ENCODE results near the gene DSC1. TPM values are rescaled to one million over a fixed set of nuclear protein-coding genes. Genes with fewer than 3 reads are reported as not detected.

The DSC1 gene
- polyA plus RNA-seq, 1 donor (not counting 4 experiments of a cell fraction or from before 2014, with no cell fraction given) = 11.2 TPM

- Histone ChIP-seq H3K9me1 (ENCODE audit: control insufficient read depth, extremely low read depth, insufficient read depth, low read length) (no peaks in the 10 kb centered on the region), H3K27ac (ENCODE audit: control insufficient read depth, insufficient read depth, low read length) (peak overlapping the region; percentile 73), H3K36me3 (ENCODE audit: control insufficient read depth in 2 of 2, extremely low read depth in 1 of 2, insufficient read depth in 2 of 2, low read length in 2 of 2) (no peaks in the 10 kb centered on the region), H2AFZ (ENCODE audit: control insufficient read depth, low read length) (no peak overlapping the region), H3K79me2 (ENCODE audit: control insufficient read depth, insufficient read depth, low read length) (no peaks in the 10 kb centered on the region), H3K27me3 (ENCODE audit: control insufficient read depth, extremely low read depth, insufficient read depth, low read length) (no peaks in the 10 kb centered on the region), H3K4me3 (ENCODE audit: control insufficient read depth in 2 of 3, extremely low read depth in 1 of 3, insufficient read depth in 2 of 3, low read depth in 1 of 3, low read length in 3 of 3) (peak overlapping the region in 1 of 3 experiments; percentile 23), H3K9ac (ENCODE audit: control insufficient read depth, extremely low read depth, insufficient read depth, low read length) (no peak overlapping the region), H3K4me1 (ENCODE audit: control insufficient read depth, extremely low read depth, insufficient read depth, low read length) (peaks cover 52% of the 10 kb centered on the region), H3K9me3 (ENCODE audit: control insufficient read depth, low read depth, low read length) (no peaks in the 10 kb centered on the region), H3K4me2 (ENCODE audit: control insufficient read depth, extremely low read depth, insufficient read depth, low read depth, low read length) (peak overlapping the region; percentile 77), H4K20me1 (ENCODE audit: control insufficient read depth, extremely low read depth, insufficient read depth, low read length) (no peaks in the 10 kb centered on the region)
- FAIRE-seq (peak; percentile 88), DNase-seq (ENCODE audit: low read depth, low spot score) (no peak)
- TF ChIP-seq EZH2 (IDR thresholded peaks at IDR 0.05; ENCODE audit: low read length) (no peak), CTCF (optimal IDR thresholded peaks at IDR 0.05 in 1 of 3, IDR thresholded peaks at IDR 0.05 in 1 of 3, conservative IDR thresholded peaks at IDR 0.05 in 1 of 3; ENCODE audit: extremely low read depth in 1 of 3, insufficient read depth in 2 of 3, low read length in 3 of 3) (no peak)
- dilution Hi-C loops (cut with MboI; ENCODE audit: extremely low pct_ligation_motif_present, low sequenced_read_pairs) = no loop called here
Observed at GRCh38 chr18:31205273-31205672, 42.6 kb upstream of the DSC1 start.

- Histone ChIP-seq H3K4me1 (ENCODE audit: control insufficient read depth, extremely low read depth, insufficient read depth, low read length) (peaks cover 55% of the 10 kb centered on the region), H3K27ac (ENCODE audit: control insufficient read depth, insufficient read depth, low read length) (peak overlapping the region; percentile 73), H4K20me1 (ENCODE audit: control insufficient read depth, extremely low read depth, insufficient read depth, low read length) (no peaks in the 10 kb centered on the region), H3K9me1 (ENCODE audit: control insufficient read depth, extremely low read depth, insufficient read depth, low read length) (no peaks in the 10 kb centered on the region), H3K9me3 (ENCODE audit: control insufficient read depth, low read depth, low read length) (no peaks in the 10 kb centered on the region), H3K4me3 (ENCODE audit: control insufficient read depth in 2 of 3, extremely low read depth in 1 of 3, insufficient read depth in 2 of 3, low read depth in 1 of 3, low read length in 3 of 3) (peak overlapping the region in 1 of 3 experiments; percentile 23), H3K27me3 (ENCODE audit: control insufficient read depth, extremely low read depth, insufficient read depth, low read length) (no peaks in the 10 kb centered on the region), H3K4me2 (ENCODE audit: control insufficient read depth, extremely low read depth, insufficient read depth, low read depth, low read length) (peak overlapping the region; percentile 77), H3K79me2 (ENCODE audit: control insufficient read depth, insufficient read depth, low read length) (no peaks in the 10 kb centered on the region), H3K36me3 (ENCODE audit: control insufficient read depth in 2 of 2, extremely low read depth in 1 of 2, insufficient read depth in 2 of 2, low read length in 2 of 2) (no peaks in the 10 kb centered on the region), H2AFZ (ENCODE audit: control insufficient read depth, low read length) (peak overlapping the region; percentile 60), H3K9ac (ENCODE audit: control insufficient read depth, extremely low read depth, insufficient read depth, low read length) (peak overlapping the region; percentile 29)
- dilution Hi-C loops (cut with MboI; ENCODE audit: extremely low pct_ligation_motif_present, low sequenced_read_pairs) = no loop called here
- no peak for TF ChIP-seq EZH2 (IDR thresholded peaks at IDR 0.05; ENCODE audit: low read length)
- DNase-seq (ENCODE audit: low read depth, low spot score) (no peak), FAIRE-seq (no peak)
Observed at GRCh38 chr18:31204833-31205232, 42.2 kb upstream of the DSC1 start.

- H3K4me3 ChIP-seq (ENCODE audit: control insufficient read depth in 2 of 3, extremely low read depth in 1 of 3, insufficient read depth in 2 of 3, low read depth in 1 of 3, low read length in 3 of 3) = no peak overlapping the region
- FAIRE-seq (no peak), DNase-seq (ENCODE audit: low read depth, low spot score) (no peak)
- H3K27ac ChIP-seq (ENCODE audit: control insufficient read depth, insufficient read depth, low read length) = peak overlapping the region; percentile 65
- H2AFZ ChIP-seq (ENCODE audit: control insufficient read depth, low read length) = no peak overlapping the region
- H3K9ac ChIP-seq (ENCODE audit: control insufficient read depth, extremely low read depth, insufficient read depth, low read length) = peak overlapping the region; percentile 42
- H3K9me1 ChIP-seq (ENCODE audit: control insufficient read depth, extremely low read depth, insufficient read depth, low read length) = no peaks in the 10 kb centered on the region
- TF ChIP-seq EZH2 (IDR thresholded peaks at IDR 0.05; ENCODE audit: low read length) = no peak
- no peak for TF ChIP-seq CTCF (optimal IDR thresholded peaks at IDR 0.05 in 1 of 3, IDR thresholded peaks at IDR 0.05 in 1 of 3, conservative IDR thresholded peaks at IDR 0.05 in 1 of 3; ENCODE audit: extremely low read depth in 1 of 3, insufficient read depth in 2 of 3, low read length in 3 of 3)
- H3K4me2 ChIP-seq (ENCODE audit: control insufficient read depth, extremely low read depth, insufficient read depth, low read depth, low read length) = peak overlapping the region; percentile 91
- no peaks in the 10 kb centered on the region for H4K20me1 ChIP-seq (ENCODE audit: control insufficient read depth, extremely low read depth, insufficient read depth, low read length)
- dilution Hi-C loops (cut with MboI; ENCODE audit: extremely low pct_ligation_motif_present, low sequenced_read_pairs) = no loop called here
- H3K4me1 ChIP-seq (ENCODE audit: control insufficient read depth, extremely low read depth, insufficient read depth, low read length) = peaks cover 61% of the 10 kb centered on the region
- H3K9me3 ChIP-seq (ENCODE audit: control insufficient read depth, low read depth, low read length) = no peaks in the 10 kb centered on the region
- H3K79me2 ChIP-seq (ENCODE audit: control insufficient read depth, insufficient read depth, low read length) = no peaks in the 10 kb centered on the region
- H3K27me3 ChIP-seq (ENCODE audit: control insufficient read depth, extremely low read depth, insufficient read depth, low read length) = no peaks in the 10 kb centered on the region
- H3K36me3 ChIP-seq (ENCODE audit: control insufficient read depth in 2 of 2, extremely low read depth in 1 of 2, insufficient read depth in 2 of 2, low read length in 2 of 2) = no peaks in the 10 kb centered on the region
Observed at GRCh38 chr18:31204166-31204565, 41.5 kb upstream of the DSC1 start.
